ENCODE data around the gene TUT7. TPM values are rescaled to one million over a fixed set of nuclear protein-coding genes. Genes with fewer than 3 reads are reported as not detected.

TUT7 gene
- total RNA-seq, 6 experiments from 2014 or later: 22.5 to 46.7 (median 31.6) TPM

DNA sequence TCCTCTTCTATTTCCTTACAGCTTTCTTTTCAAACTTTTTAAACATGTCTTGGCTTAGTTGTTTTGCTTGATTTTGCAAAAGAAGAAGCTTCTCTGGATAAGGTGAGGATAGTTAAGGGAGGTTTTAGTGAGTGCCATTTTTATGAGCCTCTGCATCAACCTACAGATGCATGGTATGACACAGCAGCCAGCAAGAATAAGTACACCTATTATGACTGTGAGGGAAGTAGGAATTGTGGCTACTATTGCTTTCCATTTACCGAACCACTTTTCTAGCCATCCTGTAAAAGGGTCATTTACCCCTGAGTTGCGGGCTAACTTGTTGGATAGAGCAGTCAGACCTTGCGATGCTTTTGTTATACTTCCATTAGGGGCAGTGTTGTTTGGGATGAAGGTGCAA, 7.0 kb upstream of the TUT7 start:
- Histone ChIP-seq H3K4me1 (no peaks in the 10 kb centered on the region), H3K27me3 (no peaks in the 10 kb centered on the region), H3K4me3 (no peak overlapping the region), H3K27ac (no peak overlapping the region), H3K9me3 (no peaks in the 10 kb centered on the region), H3K36me3 (no peaks in the 10 kb centered on the region)
- intact Hi-C loops (cut with DNase I): no loop called here
- ATAC-seq (no peak), DNase-seq (no peak)
- TF ChIP-seq CTCF (IDR thresholded peaks at IDR 0.05) (no peak), POLR2A (IDR thresholded peaks at IDR 0.05) (no peak)
- WGBS (ENCODE audit: insufficient coverage, low coverage, low lambda C conversion rate, missing lambda C conversion rate): 90% methylated on average over 3 of the region's 3 CpGs

DNA sequence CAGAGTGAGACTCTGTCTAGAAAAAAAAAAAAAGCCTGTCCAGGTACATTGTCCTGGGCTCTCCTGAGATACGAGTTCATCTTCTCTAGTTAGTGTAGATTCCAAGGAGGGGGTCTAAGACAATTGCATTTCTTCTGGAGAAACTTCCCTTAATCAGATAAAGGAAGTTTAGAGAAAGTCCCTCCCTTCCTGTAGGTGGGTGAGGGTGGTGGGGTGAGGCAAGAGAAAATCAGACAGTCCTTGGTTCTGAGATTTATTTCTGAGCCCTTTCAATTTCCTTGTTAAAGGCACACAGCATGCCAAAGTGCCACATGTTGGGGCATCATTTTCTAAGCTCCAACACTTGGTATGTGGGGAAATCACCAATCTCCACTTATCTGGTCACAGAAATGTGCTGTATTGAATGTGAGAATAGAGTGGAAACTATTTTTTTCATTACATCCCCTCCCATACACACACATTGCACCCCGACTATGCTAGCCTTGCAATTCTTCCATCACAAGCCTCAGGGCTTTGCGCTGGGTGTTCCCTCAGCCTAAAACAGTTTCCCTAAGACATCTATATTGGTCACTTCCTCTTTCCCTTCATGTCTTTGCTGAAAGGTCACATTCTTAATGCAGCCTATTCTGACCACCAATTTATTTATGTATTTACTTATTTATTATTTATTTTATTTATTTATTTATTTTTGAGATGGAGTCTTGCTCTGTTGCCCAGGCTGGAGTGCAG, 5.1 kb upstream of the TUT7 start:
- H3K4me1 ChIP-seq: no peaks in the 10 kb centered on the region
- DNase-seq (no peak), ATAC-seq (peak; percentile 13 to 43 (median 34))
- no peak overlapping the region for H3K27ac ChIP-seq
- 58% methylated on average over 3 of the region's 3 CpGs for WGBS (ENCODE audit: insufficient coverage, low coverage, low lambda C conversion rate, missing lambda C conversion rate)
- intact Hi-C loops (cut with DNase I): no loop called here
- no peak for TF ChIP-seq CTCF (IDR thresholded peaks at IDR 0.05)
- no peak for TF ChIP-seq POLR2A (IDR thresholded peaks at IDR 0.05)
- H3K4me3 ChIP-seq: no peak overlapping the region
- no peaks in the 10 kb centered on the region for H3K27me3 ChIP-seq
- no peaks in the 10 kb centered on the region for H3K9me3 ChIP-seq
- no peaks in the 10 kb centered on the region for H3K36me3 ChIP-seq

DNA sequence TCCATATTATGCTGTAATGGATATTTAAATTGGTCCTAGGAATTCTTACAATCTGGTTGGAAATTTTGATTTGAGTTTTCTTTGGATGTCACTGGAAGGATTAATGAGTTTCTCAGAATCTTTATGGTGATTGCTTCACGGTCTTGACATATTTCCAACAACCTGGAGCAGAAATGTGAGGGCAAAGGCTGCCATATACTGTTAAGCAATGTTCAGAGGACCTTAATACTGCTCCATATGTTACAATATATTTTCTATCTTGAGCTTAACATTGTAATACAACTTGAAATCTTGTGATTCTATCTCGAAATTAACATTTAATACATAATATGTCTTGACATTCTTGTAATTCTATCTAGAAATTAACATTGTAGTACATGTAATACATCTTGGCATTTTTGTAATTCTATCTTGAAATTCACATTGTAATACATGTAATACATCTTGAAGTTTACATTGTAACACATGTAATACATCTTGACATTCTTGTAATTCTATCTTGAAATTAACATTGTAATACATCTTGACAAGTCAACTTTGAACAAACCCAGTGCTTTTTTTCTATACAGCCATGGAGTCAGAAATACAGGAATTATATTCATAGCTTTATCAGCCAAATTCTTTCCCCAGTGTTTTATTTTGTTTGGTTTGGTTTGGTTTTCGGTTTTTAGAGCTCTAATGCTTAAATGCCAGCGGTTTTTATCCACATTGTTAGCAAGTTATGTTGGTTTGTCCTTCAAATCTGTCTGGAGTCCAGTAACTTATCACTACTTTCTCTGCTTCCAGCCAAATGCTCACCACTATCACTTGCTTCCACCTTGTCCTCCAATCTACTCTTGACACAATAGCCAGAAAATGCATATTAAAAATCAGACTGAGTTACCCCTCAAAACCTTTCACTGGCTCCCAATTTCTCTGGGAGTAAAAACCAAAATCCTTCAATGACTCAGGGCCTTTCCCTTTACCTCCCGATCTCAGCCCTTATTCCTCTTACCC, 3.0 kb upstream of the TUT7 start:
- WGBS (ENCODE audit: insufficient coverage, low coverage, low lambda C conversion rate, missing lambda C conversion rate): 78% methylated on average over 5 of the region's 5 CpGs
- DNase-seq (no peak), ATAC-seq (no peak)
- Histone ChIP-seq H3K27ac (no peak overlapping the region), H3K9me3 (no peaks in the 10 kb centered on the region), H3K27me3 (no peaks in the 10 kb centered on the region), H3K4me1 (peaks cover 0 to 7% (median under 1%) of the 10 kb centered on the region in 4 donors), H3K36me3 (no peaks in the 10 kb centered on the region), H3K4me3 (no peak overlapping the region)
- intact Hi-C loops (cut with DNase I): no loop called here
- no peak for TF ChIP-seq POLR2A (IDR thresholded peaks at IDR 0.05)
- TF ChIP-seq CTCF (IDR thresholded peaks at IDR 0.05): no peak

GRCh38 chr9:86355814-86356213, 1.6 kb upstream of the TUT7 start:
- ATAC-seq (no peak), DNase-seq (no peak)
- WGBS (ENCODE audit: insufficient coverage, low coverage, low lambda C conversion rate, missing lambda C conversion rate): 81% methylated on average over 4 of the region's 4 CpGs
- Histone ChIP-seq H3K27ac (no peak overlapping the region), H3K4me3 (no peak overlapping the region), H3K9me3 (no peaks in the 10 kb centered on the region), H3K27me3 (no peaks in the 10 kb centered on the region), H3K36me3 (no peaks in the 10 kb centered on the region), H3K4me1 (peaks cover 0 to 15% (median 4%) of the 10 kb centered on the region in 4 donors)
- TF ChIP-seq POLR2A (IDR thresholded peaks at IDR 0.05) (no peak), CTCF (IDR thresholded peaks at IDR 0.05) (no peak)
- intact Hi-C loops (cut with DNase I): no loop called here
